GM12892 (cell line): ENCODE measurements around the gene REEP2.

Source experiments
- POLR2A ChIP-seq: IDR thresholded peaks from 2 replicates; pipeline ENCODE4 v1.6.1; 2011; ENCODE audit warnings: low read depth, low read length, control low read depth
- POLR2AphosphoS5 ChIP-seq: IDR thresholded peaks from 2 replicates; pipeline ENCODE4 v1.6.1; 2011; ENCODE audit warnings: low read depth, low read length, control low read depth
- TAF1 ChIP-seq: IDR thresholded peaks from 2 replicates; pipeline ENCODE4 v1.6.1; 2011; ENCODE audit warnings: low read depth, mild to moderate bottlenecking, control low read depth, low read length, borderline replicate concordance

GRCh38 chr5:138448481-138449398 lies 9.9 kb downstream of the REEP2 start:
- TF ChIP-seq POLR2A (no peak), POLR2AphosphoS5 (no peak), TAF1 (no peak)
